NCI-H446 (cell line): Measurements from ENCODE around the gene HNRNPC.
"Not testable (repeated sequence)": the region's sequence is repeated elsewhere in the genome, so short reads cannot be mapped to it uniquely, and the experiment has no call there.

ENCODE experiments used
- DNase-seq, 2 experiments: peaks; one replicate each; lab custom pipeline; 2025; lab: John Stamatoyannopoulos, UW

Gene HNRNPC

DNA sequence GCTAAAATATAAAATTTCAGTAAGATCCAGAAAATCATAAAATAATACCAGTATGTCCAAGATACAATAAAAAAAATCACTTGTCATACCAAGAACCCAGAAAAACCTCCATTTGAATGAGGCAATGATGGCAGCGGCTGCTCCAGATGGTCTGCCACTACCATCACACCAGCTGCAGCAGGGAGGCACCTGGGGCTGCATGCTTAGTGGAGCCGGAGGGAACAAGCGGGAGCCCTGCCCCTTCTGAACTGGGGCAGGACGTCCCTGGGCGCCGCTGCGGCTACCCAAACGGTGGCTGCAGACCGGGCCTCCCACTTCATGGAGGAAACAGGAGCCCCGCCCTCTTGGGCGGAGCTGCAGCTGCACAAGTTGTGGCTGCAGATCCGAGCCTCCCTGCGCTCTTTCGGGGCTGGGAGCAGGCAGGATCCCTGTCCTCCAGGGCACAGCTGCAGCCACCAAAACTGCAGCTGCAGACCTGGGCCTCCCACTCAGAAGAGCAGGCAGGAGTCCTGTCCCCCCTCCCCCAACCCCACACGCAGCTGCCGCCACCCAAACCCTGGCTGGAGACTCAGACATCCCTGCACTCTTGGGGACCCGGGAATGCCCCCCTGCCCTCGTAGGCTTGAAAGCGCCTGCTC, 77.3 kb downstream of the HNRNPC start:
- DNase-seq = peak; percentile 34 to 79

DNA sequence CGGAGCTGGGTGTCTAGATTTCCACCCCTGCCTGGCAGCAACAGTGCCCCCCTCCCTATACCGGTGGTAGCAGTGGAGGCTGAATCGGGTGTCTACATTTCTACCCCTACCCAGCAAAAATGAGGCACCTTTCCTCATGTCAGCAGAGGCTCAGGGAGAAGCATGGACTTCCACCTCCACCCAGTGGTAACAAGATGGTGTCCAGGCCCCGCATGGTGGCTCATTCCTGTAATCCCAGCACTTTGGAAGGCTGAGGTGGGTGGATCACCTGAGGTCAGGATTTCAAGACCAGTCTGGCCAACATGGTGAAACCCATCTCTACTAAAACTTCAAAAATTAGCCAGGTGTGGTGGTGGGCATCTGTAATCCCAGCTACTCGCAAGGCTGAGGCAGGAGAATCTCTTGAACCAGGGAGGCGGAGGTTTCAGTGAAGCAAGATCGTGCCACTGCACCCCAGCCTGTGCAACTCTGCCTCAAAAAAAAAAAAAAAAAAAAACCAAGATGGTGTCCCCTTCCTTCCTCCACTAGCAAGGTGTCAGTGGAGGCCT, 77.9 kb downstream of the HNRNPC start:
- DNase-seq = no peak

DNA sequence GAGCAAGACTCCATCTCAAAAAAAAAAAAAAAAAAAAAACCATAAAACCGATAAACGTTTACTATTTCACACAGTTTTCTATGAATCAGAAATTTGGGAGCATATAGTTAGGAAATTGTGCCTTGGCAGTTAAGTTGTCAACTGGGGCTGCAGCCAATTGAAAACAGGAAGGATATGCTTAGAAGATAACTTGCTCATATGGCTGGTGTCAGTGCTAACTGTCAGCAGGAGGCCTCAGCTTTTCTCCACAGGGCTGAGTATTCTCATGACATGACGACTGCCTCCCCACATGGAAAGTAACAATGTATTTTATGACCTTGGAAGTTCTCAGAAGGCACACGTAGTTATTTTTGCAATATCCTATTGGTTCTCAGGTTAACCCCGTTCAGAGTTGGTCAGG, 83.8 kb downstream of the HNRNPC start:
- no peak for DNase-seq

- no peak for DNase-seq
Observed at GRCh38 chr14:21184254-21184653, 85.0 kb downstream of the HNRNPC start.

DNA sequence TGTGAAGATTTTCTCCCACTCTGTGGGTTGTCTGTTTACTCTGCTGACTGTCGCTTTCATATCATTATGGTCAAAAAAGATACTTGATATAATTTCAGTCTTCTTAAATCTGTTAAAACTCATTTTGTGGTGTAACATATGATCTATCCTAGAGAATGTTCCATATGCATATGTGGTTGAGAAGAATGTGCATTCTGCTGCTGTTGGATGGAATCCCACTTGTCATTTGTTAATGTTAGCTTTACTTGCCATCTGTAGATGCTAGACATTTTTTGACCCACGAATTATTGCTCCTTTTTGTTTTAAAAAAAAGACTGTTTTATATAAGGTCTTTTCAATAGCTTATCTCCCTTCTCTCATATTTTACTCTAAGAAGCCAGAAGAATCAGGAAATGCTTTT, 87.1 kb downstream of the HNRNPC start:
- no peak for DNase-seq

DNA sequence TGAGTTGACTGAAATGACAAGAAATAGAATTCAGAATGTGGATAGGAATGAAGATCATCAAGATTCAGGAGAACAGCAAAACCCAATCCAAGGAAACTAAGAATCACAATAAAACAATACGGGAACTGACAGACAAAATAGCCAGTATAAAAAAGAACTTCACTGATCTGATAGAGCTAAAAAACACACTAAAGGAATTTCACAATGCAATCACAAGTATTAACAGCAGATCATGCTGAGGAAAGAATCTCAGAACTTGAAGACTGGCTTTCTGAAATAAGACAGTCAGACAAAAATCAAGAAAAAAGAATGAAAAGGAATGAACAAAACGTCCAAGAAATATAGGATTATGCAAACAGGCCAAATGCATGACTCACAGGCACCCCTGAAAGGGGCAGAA, 98.1 kb downstream of the HNRNPC start:
- DNase-seq = no peak

GRCh38 chr14:21169573-21169972, 99.7 kb downstream of the HNRNPC start:
- no peak for DNase-seq

- DNase-seq = no peak
Observed at GRCh38 chr14:21168055-21168454, 101.2 kb downstream of the HNRNPC start.

- not testable (repeated sequence) for DNase-seq
Observed at GRCh38 chr14:21165670-21166069, 103.6 kb downstream of the HNRNPC start.

DNA sequence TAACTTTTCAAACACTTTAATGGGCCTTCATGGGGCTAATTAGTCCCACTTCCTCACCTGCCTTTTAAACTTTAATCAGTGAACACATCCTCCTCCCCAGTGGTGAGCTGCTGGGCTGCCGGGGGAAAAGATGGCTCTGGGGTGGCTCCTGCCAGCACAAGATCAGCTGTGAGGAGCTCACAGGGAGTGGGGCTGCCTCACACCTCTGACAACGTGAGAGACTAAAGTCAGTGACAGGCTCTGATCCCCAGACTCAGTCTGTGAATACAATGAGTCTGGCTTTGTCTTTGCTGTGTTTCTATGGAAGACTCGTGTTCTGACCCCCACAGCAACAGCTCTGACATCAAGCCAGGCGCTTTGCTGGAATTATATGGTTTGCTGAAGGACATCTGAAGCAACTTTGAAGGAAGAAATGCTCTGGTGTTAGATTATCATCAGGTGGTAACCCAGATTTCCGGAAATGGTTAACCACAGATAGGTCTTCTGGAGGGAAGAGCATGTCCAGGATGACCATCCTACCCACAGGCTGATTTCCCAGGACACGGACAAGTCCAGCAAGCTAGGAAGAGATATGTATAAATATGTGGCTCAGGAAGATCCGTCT, 104.1 kb downstream of the HNRNPC start:
- not testable (repeated sequence) for DNase-seq

GRCh38 chr14:21163871-21164291, 105.4 kb downstream of the HNRNPC start:
- no peak for DNase-seq

GRCh38 chr14:21162081-21162480, 107.2 kb downstream of the HNRNPC start:
- no peak for DNase-seq

GRCh38 chr14:21160061-21160610, 109.1 kb downstream of the HNRNPC start:
- DNase-seq = no peak
